Lower lobe of right lung (tissue), 2 donors: ENCODE measurements around the gene PPIF. TPM values are rescaled to one million over a fixed set of nuclear protein-coding genes. Genes with fewer than 3 reads are reported as not detected.

Source experiments
- ATAC-seq, 2 donors: fragments of 200-7000 bp; cut with Tn5 transposase; one replicate each; pipeline ENCODE4 v1.9.1; 2020 to 2022; ENCODE audit warnings: mild to moderate bottlenecking in 2 of 2, moderate library complexity in 2 of 2
- DNase-seq: peaks from one replicate; pipeline ENCODE4 v3.0.0-alpha.2; 2020
- H3K27ac ChIP-seq: fragments of 200-600 bp; one replicate; pipeline ENCODE4 v1.8.0; 2022
- H3K27me3 ChIP-seq: fragments of 200-600 bp; one replicate; pipeline ENCODE4 v1.8.0; 2022; ENCODE audit warnings: low read depth
- H3K36me3 ChIP-seq: fragments of 200-600 bp; one replicate; pipeline ENCODE4 v1.8.0; 2022; ENCODE audit warnings: mild to moderate bottlenecking
- H3K4me1 ChIP-seq: fragments of 200-600 bp; one replicate; pipeline ENCODE4 v1.8.0; 2022
- H3K4me3 ChIP-seq: fragments of 200-600 bp; one replicate; pipeline ENCODE4 v1.8.0; 2022; ENCODE audit warnings: mild to moderate bottlenecking
- H3K9me3 ChIP-seq: fragments of 200-600 bp; one replicate; pipeline ENCODE4 v1.8.0; 2022
- intact Hi-C: fragments of 100-400 bp; cut with DNase I; formaldehyde crosslinking; loops from one replicate; pipeline ENCODE4 v1.11.0; 2022
- total RNA-seq: library from RNA; stranded (reverse); fragmentation: NEBNext Ultra II Directional; extraction: Animal tissue kit (Norgen Biotek cat#: 25700); gene quantifications from one replicate; pipeline ENCODE4 v1.2.1, GENCODE V29; 2021
- TF ChIP-seq, protein P1 (sequence below): fragments of 200-600 bp; IDR thresholded peaks from one replicate; pipeline ENCODE4 v1.8.0; 2022; ENCODE audit warnings: antibody characterized with exemption, mild to moderate bottlenecking
- donor health status: DM: no; HTN: yes; CAD: no; lungs with severe emphysema.

Gene PPIF
- total RNA-seq, 1 donor from 2014 or later, result 28.5 TPM

DNA sequence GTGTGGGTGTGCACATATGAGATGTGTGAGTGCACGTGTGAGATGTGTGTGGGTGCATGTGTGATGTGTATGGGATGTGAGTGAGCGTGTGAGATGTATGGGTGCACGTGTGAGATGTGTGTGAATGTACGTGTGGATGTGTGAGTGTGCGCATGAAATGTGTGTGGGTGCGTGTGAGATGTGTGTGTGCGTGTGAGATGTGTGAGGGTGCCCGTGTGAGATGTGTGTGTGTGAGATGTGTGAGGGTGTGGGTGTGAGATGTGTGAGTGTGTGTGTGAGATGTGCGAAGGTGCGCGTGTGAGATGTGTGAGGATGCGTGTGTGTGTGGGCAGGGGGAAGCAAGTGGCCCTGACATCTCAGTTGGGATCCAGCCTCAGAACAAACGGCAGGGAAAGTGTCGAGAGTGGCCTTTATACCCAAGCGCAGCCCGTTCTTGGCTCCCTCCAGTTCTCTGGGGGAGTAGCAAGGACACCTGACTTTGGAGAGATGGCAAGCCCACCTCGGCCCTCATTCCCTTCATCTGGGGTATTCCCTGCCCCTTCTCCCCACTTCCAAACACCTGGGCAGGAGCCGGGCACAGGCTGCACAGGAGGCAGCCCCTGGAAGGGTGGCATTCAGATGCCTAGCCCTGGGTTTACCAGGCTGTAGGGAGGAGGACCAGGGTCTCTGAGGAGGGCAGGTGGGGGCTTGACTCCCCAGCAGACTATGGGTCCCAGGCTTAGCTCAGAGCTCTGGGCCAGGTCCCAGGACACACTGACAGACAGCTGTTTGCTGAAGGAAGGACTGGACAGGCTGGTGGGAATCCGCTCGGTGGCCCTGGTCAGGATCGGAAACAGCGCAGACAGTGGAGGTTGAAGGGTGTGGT, 31.6 kb downstream of the PPIF start:
- intact Hi-C loops, result loop anchor here (10.0 kb wide), 1 partner anchor 86 kb away; no protein-coding TSS in a partner anchor
- DNase-seq, result peak; percentile 34
- no peaks in the 10 kb centered on the region for H3K36me3 ChIP-seq
- H3K27me3 ChIP-seq, result no peaks in the 10 kb centered on the region
- H3K4me3 ChIP-seq, result no peak overlapping the region
- no peaks in the 10 kb centered on the region for H3K9me3 ChIP-seq
- TF ChIP-seq, protein P1, sequence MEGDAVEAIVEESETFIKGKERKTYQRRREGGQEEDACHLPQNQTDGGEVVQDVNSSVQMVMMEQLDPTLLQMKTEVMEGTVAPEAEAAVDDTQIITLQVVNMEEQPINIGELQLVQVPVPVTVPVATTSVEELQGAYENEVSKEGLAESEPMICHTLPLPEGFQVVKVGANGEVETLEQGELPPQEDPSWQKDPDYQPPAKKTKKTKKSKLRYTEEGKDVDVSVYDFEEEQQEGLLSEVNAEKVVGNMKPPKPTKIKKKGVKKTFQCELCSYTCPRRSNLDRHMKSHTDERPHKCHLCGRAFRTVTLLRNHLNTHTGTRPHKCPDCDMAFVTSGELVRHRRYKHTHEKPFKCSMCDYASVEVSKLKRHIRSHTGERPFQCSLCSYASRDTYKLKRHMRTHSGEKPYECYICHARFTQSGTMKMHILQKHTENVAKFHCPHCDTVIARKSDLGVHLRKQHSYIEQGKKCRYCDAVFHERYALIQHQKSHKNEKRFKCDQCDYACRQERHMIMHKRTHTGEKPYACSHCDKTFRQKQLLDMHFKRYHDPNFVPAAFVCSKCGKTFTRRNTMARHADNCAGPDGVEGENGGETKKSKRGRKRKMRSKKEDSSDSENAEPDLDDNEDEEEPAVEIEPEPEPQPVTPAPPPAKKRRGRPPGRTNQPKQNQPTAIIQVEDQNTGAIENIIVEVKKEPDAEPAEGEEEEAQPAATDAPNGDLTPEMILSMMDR, result no peak
- no peak overlapping the region for H3K27ac ChIP-seq
- H3K4me1 ChIP-seq, result peaks cover 35% of the 10 kb centered on the region
- no peak for ATAC-seq

DNA sequence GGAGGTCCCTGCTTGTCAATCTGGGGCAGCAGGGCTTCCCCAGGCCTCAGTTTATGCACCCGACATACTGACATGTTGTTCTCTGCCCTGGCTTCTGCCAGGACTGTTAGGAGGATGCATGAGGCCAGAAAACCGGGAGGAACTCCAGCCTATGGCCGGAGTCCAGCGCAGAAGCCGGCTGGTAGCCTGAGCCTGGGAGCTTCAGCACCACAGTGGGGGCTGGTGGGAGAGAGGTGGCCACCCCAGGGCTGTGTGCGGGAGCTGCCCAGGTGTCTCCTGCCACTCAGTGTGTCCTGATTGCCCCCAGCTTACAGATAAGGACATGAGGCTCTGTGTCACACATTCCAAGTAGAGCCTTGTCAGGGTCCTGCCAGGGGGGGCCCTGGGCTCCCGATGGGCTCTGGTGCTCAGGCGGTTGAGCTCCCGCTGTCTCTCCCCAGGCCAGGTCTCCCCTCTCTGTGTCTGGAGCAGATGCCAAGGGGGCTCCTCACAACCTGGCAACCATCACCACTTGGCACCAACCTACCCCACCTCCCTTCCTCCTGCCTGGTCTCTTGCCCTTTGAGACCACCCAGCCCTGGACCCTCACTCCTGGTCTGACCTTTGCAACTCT, 32.3 kb downstream of the PPIF start:
- Histone ChIP-seq H3K27me3 (no peaks in the 10 kb centered on the region), H3K27ac (peak overlapping the region; percentile 67), H3K9me3 (no peaks in the 10 kb centered on the region), H3K36me3 (no peaks in the 10 kb centered on the region), H3K4me1 (peaks cover 34% of the 10 kb centered on the region), H3K4me3 (no peak overlapping the region)
- no peak for ATAC-seq
- DNase-seq, result peak; percentile 41
- intact Hi-C loops, result loop anchor here (10.0 kb wide), 1 partner anchor 85 kb away; no protein-coding TSS in a partner anchor
- TF ChIP-seq, protein P1, result no peak

DNA sequence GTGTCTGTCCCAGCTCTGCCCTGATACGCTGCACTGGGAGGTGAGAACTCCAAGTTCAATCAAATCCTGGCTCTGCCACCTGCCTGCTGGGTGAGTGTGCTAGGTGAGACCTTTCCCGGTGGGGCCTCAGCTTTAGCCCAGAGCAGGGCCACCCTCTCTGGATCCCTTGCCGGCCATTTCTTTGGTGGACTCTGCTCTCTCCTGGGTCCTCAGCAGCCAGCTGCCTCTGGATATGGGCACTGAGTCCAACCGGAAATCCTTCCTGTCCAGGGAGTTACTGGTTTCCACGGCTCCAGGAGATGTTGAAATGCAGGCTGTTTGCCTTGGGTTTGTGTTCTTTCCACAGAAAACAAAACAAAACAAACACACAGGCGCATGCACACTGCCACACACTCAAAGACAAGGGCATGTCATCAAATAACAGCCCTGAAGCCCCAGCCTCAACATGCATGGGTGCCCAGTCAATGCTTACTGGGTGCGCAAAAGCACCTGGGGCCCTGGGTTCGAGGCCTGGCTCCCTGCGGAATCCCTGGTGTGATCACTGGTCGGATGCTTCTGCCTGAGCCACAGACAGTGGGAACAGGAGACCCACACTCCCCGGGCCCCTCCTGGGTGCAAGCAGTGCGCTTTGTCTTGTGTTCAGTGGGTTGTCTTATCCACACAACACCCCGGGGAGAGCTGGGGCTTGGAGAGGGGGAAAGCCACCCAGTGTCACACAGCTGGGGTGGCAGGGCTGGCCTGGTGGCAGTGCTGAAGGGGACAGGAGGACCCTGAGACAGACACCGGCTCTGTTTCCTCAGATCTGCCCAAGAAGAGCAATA, 33.1 kb downstream of the PPIF start:
- DNase-seq (peak; percentile 45), ATAC-seq (peak; percentile 50 to 56)
- TF ChIP-seq, protein P1, result no peak
- H3K27ac ChIP-seq, result peak overlapping the region; percentile 67
- H3K27me3 ChIP-seq, result no peaks in the 10 kb centered on the region
- peaks cover 29% of the 10 kb centered on the region for H3K4me1 ChIP-seq
- no peaks in the 10 kb centered on the region for H3K9me3 ChIP-seq
- H3K4me3 ChIP-seq, result no peak overlapping the region
- intact Hi-C loops, result no loop called here
- H3K36me3 ChIP-seq, result peaks cover 4% of the 10 kb centered on the region

DNA sequence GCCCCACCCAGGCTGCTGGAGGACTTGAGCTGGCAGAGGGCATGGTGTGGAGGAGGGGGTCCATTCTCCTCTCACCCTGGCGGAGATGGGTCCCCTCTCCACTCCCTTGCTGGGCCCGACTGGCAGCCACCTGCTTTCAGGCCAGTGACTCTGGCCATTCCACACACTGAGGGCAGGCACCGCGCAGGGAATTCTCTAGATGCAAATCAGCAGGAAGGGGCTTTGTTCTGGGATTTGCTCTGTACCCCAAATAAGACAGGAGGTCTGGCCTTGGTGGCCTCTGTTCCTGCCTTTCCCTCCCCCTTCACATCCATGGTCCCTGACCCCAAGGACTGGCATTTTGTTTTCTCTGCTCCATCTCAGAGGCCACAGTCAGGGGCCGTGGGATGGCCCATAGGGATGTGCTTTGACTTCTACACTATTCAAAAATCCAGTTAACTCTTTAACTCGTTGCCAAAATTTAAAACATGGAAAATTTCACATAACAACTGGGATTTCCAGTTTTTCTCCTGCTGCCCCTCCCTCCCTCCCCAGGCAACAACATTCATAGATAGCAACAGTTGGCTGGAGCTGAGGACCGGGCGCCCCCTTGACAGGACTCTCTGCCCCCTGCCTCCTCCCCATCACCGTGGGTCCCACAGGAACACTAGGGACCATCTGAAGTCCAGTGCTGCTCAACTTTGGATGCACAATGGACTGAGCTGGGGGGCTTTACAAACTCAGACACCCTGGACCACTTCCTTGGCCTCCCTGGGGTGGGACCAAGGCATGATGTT, 33.9 kb downstream of the PPIF start:
- Histone ChIP-seq H3K4me3 (no peak overlapping the region), H3K9me3 (no peaks in the 10 kb centered on the region), H3K27me3 (no peaks in the 10 kb centered on the region), H3K27ac (peak overlapping the region; percentile 67), H3K4me1 (peaks cover 29% of the 10 kb centered on the region), H3K36me3 (peaks cover 11% of the 10 kb centered on the region)
- TF ChIP-seq, protein P1, result no peak
- ATAC-seq, result peak in 1 of 2 donors; percentile 8
- intact Hi-C loops, result no loop called here
- DNase-seq, result peak; percentile 29
